NK-92 treated with Interleukin-12 subunit alpha and Interleukin-12 subunit beta, amount 100 ng/mL, for 24 hours (cell line): ENCODE results near the gene MED12.

Experiments used
- DNase-seq: peaks from one replicate; lab custom pipeline; 2025; lab: John Stamatoyannopoulos, UW

The MED12 gene

DNA sequence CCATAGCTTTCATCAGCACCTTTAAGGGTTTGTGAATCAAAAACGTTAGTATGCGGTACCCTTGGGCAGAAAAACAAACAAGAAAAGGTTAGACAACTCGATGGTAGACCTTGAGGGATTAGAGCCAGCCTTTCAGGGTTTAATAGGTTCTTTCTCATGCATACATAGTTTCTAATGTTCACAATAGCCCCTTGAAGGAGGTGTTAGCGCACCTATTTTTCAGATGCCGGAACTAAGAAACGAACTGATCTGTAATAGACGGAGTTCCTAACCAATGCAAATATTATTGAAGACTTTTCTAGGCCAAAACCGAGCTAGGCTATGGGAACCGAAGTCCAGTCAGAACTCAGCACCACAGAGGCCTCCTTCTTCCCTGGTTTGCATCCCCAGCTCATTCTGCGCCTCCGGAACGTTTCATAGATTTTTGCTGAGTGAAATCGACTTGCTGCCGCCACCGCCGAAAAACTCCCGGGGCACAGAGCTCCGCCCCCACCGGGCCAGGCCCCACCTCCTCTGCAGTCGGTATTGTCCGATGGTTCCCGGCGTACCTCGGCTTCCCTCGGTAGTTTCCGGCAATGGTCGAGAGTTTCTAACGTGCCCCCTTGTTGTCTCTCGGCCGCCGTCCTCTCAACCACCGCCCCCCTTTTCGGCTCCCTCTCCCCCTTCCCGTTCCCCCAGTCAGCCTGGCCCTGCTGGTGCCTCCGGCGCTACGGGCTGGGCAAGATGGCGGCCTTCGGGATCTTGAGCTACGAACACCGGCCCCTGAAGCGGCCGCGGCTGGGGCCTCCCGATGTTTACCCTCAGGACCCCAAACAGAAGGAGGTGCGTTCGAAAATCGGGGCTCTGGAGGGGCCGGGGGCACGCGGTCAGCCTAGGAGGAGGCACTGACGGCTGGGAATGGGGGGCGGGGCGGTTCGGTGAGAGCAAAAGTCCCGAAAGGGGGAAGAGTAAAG lies at the start of gene MED12:
MED12 (plus strand) TSS at position 565 of the 953 bp plus-strand sequence; CDS start at position 724, 159 bp downstream.
- peak; percentile 67 for DNase-seq

GRCh38 chrX:71070531-71070930 lies 47.9 kb upstream of the MED12 start:
- DNase-seq = no peak

- DNase-seq = no peak
Measured at GRCh38 chrX:71081330-71082123, 36.9 kb upstream of the MED12 start.

DNA sequence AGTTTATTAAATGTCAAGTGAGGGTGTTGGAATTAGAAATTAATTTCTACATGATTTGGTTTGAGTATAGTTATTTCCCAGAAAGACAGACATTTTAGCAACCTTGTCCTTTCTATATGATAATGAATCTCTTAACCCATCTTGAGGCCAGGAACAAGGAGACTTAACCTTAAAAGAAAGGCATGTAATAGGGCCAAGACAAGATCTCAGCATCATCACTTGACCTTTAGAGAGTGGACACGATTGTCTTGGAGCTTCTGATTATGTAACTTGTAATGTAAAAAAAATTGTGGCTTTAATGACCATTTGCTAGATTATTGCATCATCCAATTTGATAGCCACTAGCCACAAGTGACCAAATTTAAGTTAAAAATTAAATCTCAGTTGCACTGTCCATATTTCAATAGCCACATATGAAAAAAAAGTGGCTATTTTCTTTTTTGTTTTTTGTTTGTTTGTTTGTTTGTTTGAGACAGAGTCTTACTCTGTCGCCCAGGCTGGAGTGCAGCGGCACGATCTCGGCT lies 36.2 kb upstream of the MED12 start:
- DNase-seq = no peak

DNA sequence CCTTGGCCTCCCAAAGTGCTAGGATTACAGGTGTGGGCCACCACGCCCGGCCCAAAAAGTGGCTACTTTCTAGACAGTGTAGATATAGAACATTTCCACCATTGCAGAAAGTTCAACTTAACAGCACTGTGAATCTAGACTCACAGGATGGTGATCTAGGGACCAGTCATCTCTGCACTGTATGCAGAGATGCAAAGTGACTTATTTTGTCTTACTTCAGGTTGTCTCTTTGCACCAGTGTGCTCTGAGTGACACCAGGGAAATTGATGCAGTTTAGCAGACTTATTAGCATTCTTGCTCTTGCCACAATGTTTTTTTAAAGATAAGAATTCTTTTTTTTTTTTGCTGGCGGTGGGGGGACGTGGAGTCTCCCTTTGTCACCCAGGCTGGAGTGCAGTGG lies 35.6 kb upstream of the MED12 start:
- no peak for DNase-seq

- no peak for DNase-seq
Measured at GRCh38 chrX:71085900-71086299, 32.5 kb upstream of the MED12 start.

GRCh38 chrX:71091263-71091662 lies 27.1 kb upstream of the MED12 start:
- no peak for DNase-seq

DNA sequence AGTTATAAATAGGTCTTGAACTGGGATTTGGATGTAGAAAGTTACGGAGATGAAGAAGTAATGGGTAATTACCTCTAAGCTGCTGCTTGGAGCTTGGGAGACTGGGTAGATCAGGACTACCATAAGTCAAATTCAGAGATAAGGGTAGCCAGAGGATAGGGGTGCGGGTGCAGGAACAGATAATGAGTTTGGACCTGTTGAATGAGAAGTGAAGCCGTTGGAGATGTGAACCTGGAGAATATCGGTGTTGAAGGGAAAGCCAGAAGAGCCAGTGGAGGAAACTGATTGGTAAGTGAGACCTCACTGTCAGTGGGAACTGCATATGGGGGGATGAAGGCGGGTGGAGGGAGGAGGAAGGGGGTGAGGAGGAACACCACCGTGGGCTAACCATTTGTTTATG lies 23.4 kb upstream of the MED12 start:
- DNase-seq = no peak

DNA sequence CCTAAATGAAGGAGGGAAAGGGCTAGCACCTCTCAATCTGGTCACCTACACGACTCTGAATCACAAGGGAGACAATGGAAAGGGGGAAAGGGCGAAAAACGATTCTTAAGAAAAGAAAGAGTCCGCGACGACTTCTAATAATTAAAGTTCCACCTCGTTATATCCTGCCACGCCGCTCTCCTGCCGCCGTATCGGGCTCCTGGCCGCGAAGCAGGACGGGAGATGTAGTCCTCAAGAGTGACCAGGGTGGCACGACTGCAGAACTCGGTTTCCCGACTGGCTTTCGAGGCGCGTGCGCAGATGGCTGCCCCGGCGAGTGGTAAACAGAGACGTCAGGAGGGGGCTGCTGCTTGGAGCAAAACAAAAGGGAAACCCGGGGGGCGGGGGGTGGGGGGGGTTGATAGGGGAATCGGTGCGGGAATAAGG lies 22.8 kb upstream of the MED12 start, which contains the start of gene FOXO4:
FOXO4 (plus strand) TSS at position 297 of the 426 bp plus-strand sequence. CDS start 678 bp downstream, outside the sequence.
- DNase-seq = peak; percentile 78

DNA sequence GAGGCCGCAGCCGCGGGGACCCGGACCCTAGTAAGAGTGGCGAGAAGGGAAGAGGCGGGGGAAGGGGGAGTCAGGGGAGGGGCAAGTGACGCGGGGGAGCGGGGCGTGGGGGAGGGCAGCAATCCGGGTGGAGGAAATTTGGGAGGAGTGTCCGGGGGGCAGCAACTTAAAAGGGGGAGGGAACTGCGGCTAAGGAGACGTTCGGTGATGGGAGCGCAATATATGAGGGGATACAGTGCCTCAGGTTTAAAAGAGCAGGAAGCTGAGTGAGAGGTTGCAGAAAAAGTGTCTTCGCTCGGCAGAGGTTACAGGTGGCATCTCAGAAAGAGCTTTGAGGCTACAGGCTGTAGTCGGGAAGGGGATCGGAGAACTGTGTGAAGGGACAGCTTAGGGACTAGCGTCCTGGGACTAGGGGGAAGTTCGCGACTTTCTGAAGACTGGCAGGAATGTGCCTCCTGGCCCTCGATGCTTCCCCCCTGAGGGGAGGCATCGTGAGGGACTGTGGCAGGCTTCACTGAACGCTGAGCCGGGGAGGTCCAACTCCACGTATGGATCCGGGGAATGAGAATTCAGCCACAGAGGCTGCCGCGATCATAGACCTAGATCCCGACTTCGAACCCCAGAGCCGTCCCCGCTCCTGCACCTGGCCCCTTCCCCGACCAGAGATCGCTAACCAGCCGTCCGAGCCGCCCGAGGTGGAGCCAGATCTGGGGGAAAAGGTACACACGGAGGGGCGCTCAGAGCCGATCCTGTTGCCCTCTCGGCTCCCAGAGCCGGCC lies 22.2 kb upstream of the MED12 start:
- DNase-seq = peak; percentile 59

GRCh38 chrX:71096760-71097032 lies 21.7 kb upstream of the MED12 start:
- no peak for DNase-seq

- DNase-seq = peak; percentile 65
Measured at GRCh38 chrX:71098302-71098701, 20.1 kb upstream of the MED12 start.

DNA sequence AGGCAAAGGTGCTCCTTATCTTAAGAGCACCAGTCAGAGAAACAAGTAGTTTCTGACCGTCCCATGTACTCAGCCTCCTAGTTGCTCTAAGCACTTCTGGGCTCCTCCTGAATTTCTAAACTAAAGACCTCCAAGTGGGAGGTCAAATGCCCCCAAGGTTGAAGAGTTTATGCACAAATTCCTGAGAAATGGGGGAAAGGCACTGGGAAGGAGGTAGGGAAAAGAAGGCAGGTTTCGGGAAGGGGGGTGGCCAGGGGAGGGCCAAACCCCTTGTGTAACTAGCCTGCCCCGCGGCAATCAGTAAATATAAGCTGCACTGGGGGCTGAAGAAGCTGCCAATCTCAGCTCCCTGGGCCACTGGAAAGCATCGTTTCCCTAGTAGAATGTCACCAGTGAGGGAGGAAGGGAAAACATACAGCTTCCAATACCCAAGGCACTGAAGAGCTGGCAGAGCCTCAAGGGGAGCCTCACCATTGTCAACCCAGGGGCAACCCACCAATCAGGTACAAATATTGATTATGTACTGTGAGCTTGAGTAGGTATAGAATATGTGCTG lies 19.4 kb upstream of the MED12 start:
- DNase-seq = no peak

DNA sequence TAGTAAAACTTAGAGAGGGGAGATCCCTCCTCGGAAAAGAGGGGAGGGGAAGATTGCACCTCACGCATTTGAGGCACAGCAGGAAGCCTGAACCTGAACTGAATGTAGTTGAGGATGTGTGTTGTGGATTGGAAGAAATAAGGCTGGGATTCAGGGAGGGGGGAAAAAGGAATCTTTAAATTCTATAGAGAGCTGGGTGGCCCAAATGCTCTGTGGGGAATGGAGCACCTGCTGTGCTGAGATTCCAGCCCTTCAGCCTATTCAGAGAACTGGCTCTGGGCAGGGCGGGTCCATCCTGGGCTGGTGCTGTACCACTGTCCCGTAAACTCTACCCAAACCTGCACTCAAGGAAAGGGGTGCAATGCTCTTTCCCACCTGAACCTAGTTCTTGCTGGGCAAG lies 18.7 kb upstream of the MED12 start:
- no peak for DNase-seq

GRCh38 chrX:71100581-71101505 lies 17.6 kb upstream of the MED12 start:
- no peak for DNase-seq

DNA sequence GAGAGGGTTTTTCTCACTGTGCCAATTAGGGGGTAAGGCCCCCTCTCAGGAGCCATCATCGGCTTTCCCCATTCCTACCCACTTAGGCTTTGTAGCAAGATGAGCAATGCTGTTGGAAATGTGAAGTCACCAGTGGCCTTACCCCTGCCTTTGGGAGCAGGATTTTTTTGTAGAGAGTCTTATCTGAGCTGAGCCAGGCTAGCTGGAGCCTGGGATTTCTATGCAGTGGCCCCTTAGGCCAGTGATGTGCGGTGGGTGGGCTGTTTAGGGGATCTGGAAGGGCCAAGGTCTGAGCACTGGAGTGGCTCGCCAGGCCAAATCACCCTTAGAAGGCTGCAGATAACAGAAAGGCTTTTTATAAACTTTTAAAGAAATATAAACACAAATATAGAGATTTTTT lies 16.1 kb upstream of the MED12 start:
- no peak for DNase-seq

DNA sequence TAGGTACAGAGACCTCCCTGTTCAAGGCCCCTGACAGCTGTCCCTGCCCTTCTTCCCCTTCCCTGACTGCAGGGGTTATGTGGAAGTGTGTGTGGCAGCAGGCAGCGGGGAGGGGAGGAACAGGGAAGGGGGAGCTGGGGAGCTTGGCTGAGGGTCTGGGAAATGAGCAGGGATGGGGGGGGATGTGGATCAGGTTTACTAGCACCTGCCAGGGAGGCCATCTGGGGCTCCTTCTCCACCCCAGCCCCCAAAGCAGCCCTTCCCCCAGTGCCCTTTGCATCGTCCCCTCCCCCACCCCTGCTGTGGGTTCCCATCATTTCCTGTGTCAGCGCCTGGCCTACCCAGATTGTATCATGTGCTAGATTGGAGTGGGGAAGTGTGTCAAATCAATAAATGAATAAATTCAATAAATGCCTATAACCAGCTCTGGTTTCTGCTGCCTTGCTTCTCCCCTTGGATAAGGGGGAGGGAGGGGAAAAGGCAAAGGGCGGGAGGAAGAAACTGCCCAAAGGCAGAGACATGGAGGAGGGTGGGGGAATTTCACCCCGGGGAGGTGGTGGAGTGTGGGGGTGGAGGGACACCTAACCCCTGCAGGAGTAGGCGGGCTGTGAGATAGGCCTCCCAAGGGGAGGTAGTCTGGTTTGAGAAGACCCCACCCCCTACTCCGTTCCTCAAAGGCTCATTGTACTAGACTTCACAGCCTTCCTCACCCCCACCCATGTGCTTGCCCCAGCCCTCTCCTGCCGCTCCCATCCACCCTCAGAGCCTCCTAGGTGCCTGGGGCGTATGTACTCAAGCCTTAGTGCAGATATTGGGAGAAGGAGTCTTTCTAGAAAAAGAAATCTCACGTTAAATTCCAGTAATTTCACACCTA lies 15.0 kb upstream of the MED12 start:
- DNase-seq = peak; percentile 69

GRCh38 chrX:71105628-71106027 lies 12.8 kb upstream of the MED12 start:
- no peak for DNase-seq

GRCh38 chrX:71106427-71106826 lies 12.0 kb upstream of the MED12 start, which contains the start of gene CXorf65:
TSS of gene CXorf65 (minus strand) at chrX:71106740. CDS start at chrX:71106556, 184 bp downstream.
- DNase-seq = peak; percentile 8
